GM21390 (cell line): Measurements from ENCODE around the gene PTCHD1.

Source experiments
- ATAC-seq: cut with Tn5 transposase; IDR thresholded peaks from one replicate; pipeline ENCODE4 v1.9.1; 2021; ENCODE audit not compliant: unreplicated experiment

Gene PTCHD1

DNA sequence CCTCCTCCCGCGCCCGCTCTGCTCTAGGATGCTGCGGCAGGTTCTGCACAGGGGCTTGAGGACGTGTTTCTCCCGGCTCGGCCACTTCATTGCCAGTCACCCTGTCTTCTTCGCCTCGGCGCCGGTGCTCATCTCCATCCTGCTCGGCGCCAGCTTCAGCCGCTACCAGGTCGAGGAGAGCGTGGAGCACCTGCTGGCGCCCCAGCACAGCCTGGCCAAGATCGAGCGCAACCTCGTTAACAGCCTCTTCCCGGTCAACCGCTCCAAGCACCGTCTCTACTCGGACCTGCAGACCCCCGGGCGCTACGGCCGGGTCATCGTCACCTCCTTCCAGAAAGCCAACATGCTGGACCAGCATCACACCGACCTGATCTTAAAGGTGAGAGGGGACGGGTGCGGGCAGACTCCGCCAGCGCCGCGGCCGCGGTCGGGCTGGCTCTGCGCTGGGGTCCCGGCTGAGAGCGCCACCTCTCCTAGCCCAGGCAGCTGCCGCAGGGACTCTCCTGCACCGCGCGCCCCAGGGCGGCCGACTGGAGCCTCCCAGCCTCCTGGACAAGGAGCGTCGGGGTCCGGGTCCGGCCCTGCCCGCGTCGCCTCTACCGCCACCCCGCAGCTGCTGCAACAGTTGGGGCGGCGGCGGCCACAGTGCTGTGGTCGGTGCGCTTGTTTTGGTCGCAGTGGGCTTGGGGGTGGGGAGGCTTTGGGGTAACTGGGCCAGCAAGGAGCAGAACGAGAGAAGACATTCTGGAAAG, at the start of gene PTCHD1:
PTCHD1 (plus strand) TSS at position 2 of the 752 bp plus-strand sequence; CDS start at position 29, 27 bp downstream.
- ATAC-seq = no peak

- no peak for ATAC-seq
Observed at GRCh38 chrX:23286731-23287130, 47.9 kb upstream of the PTCHD1 start.

- ATAC-seq = no peak
Observed at GRCh38 chrX:23287191-23287725, 47.4 kb upstream of the PTCHD1 start.

- ATAC-seq = no peak
Observed at GRCh38 chrX:23292354-23292987, 42.2 kb upstream of the PTCHD1 start.

- ATAC-seq = no peak
Observed at GRCh38 chrX:23292988-23293651, 41.5 kb upstream of the PTCHD1 start.

DNA sequence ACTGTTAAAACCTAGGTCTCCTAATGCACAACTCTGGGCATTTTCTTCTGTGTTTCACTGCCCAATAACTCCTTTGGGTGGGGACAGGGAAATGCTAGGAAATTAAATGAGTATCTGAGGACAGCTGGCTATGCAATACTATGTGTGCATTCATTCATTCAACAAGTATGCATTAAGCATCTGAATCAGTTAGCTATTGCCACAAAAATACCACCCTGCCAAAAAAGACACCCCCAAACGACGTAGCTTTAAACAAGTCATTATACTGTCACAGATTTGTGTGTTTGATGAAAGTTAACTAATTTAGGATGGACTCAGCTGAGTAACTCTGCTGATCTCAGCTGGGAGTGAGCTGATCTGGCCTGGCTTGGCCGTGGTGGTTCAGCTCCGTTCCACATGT, 29.8 kb upstream of the PTCHD1 start:
- ATAC-seq = no peak

DNA sequence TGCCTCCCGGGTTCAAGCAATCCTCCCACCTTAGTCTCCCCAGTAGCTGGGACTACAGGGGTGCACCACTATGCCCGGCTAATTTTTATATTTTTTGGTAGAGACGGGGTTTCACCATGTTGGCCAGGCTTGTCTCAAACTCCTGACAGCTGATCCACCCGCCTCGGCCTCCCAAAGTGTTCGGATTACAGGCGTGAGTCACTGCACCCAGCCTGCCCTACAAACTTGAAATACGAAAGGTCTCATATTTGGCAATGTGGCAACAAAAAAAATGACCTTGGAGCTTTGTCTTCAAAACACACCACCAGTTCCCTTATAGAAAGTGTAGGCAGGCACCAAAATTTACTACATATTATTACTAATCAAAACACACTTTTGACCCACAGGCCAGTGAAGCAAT, 22.9 kb upstream of the PTCHD1 start:
- ATAC-seq = no peak

- ATAC-seq = no peak
Observed at GRCh38 chrX:23312136-23312535, 22.5 kb upstream of the PTCHD1 start.

- peak; percentile 74 for ATAC-seq
Observed at GRCh38 chrX:23317799-23318724, 16.6 kb upstream of the PTCHD1 start.

GRCh38 chrX:23327104-23327503, 7.5 kb upstream of the PTCHD1 start:
- ATAC-seq = no peak

DNA sequence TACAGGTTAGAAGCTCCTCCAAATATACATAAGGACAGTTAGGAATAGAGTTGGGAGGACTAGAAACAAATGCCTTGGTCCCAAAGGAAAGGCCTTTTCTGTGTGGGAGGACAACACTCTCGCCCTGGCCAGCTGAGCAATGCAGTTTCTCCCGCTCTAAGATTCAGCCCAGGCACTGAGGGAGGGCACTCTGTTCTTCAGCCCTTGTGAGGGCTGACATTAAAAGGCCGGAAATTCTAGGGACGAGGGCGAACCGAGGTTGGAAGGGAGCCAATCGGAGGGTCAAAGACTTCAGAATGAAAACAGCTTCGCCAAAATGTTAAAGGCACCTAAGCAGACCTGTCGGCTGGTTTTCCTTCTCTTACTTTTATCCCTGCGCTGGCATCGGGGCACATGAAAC, 2.9 kb upstream of the PTCHD1 start:
- no peak for ATAC-seq

- no peak for ATAC-seq
Observed at GRCh38 chrX:23332101-23332887, 2.4 kb upstream of the PTCHD1 start.

- no peak for ATAC-seq
Observed at GRCh38 chrX:23332888-23333821, 1.5 kb upstream of the PTCHD1 start.

DNA sequence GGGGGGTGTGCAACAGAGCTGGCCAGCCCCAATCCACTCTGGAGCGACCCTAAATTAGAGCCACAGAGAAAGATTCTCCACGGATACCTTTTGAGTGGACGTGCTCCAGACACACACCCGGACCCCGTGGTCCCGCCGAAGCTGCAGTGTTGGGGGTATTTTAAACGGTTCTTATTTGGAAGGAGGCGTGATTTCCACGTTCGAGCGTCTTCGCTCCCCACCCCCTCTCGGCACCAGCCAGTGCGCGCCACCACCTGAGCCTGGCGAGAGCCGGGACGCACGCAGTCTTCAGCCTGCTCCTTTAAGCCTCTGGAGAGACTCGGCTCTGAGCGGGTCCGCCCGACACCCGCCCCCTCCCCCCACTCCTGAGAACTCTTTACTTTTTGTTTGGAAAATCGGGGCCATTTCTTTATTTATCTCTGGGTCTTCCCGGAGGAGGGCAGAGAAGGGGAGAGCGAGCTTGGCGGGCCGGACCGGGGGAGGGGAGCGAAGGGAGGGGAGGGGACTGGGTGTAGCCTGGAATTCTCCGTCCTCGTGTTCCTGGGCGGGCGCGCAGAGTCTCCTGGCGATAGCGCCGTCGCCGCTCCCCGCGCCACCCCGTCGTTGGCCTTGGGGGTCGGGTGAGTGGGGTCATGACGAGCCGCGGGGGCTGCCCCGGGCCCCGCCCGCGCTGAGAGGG, 668 bp upstream of the PTCHD1 start:
- no peak for ATAC-seq

- no peak for ATAC-seq
Observed at GRCh38 chrX:23334521-23334847, 165 bp upstream of the PTCHD1 start.

- ATAC-seq = no peak
Observed at GRCh38 chrX:23338334-23338733, 3.7 kb downstream of the PTCHD1 start.

GRCh38 chrX:23341452-23341851, 6.8 kb downstream of the PTCHD1 start:
- no peak for ATAC-seq

- ATAC-seq = no peak
Observed at GRCh38 chrX:23344238-23344903, 9.7 kb downstream of the PTCHD1 start.
